Measurements from ENCODE around the gene TSSK2.
"Not testable (repeated sequence)": the region's sequence is repeated elsewhere in the genome, so short reads cannot be mapped to it uniquely, and the experiment has no call there.

Gene TSSK2

GRCh38 chr22:19130959-19131684 is at the start of gene TSSK2:
TSS of gene TSSK2 (plus strand) at chr22:19131308. CDS start at chr22:19131400, 92 bp downstream.
- no peak for DNase-seq

- no peak for DNase-seq
These were observed 49.8 kb upstream of the TSSK2 start for GRCh38 chr22:19081351-19081750.

GRCh38 chr22:19082101-19082500 is 49.0 kb upstream of the TSSK2 start:
- DNase-seq = no peak

GRCh38 chr22:19082793-19083192 is 48.3 kb upstream of the TSSK2 start:
- DNase-seq = no peak

GRCh38 chr22:19084126-19084525 is 47.0 kb upstream of the TSSK2 start:
- not testable (repeated sequence) for DNase-seq

GRCh38 chr22:19084586-19084985 is 46.5 kb upstream of the TSSK2 start:
- DNase-seq = not testable (repeated sequence)

GRCh38 chr22:19085233-19085718 is 45.8 kb upstream of the TSSK2 start:
- no peak for DNase-seq

GRCh38 chr22:19086417-19086816 is 44.7 kb upstream of the TSSK2 start:
- DNase-seq = no peak

- DNase-seq = no peak
These were observed 44.2 kb upstream of the TSSK2 start for GRCh38 chr22:19086896-19087295.

- DNase-seq = no peak
These were observed 42.1 kb upstream of the TSSK2 start for GRCh38 chr22:19088866-19089595.

- no peak for DNase-seq
These were observed 40.9 kb upstream of the TSSK2 start for GRCh38 chr22:19090183-19090582.

- DNase-seq = no peak
These were observed 40.5 kb upstream of the TSSK2 start for GRCh38 chr22:19090586-19091127.

GRCh38 chr22:19092725-19093124 is 38.4 kb upstream of the TSSK2 start:
- DNase-seq = no peak

GRCh38 chr22:19094393-19094997 is 36.6 kb upstream of the TSSK2 start:
- no peak for DNase-seq

GRCh38 chr22:19096555-19096954 is 34.6 kb upstream of the TSSK2 start:
- DNase-seq = no peak

- DNase-seq = no peak
These were observed 33.6 kb upstream of the TSSK2 start for GRCh38 chr22:19097518-19097917.

- DNase-seq = no peak
These were observed 33.0 kb upstream of the TSSK2 start for GRCh38 chr22:19098157-19098556.

GRCh38 chr22:19103880-19104821 is 27.0 kb upstream of the TSSK2 start:
- no peak for DNase-seq

- DNase-seq = no peak
These were observed 25.7 kb upstream of the TSSK2 start for GRCh38 chr22:19105456-19105855.

GRCh38 chr22:19105867-19106802 is 25.0 kb upstream of the TSSK2 start:
- no peak for DNase-seq

All from NCI-H1105 (cell line).